CD4-positive, alpha-beta T cell treated with Interferon alpha-2 for 1 hour (primary cell): ENCODE results near the gene IRX2.

Experiments
- DNase-seq, 2 donors: peaks; one replicate each; pipeline ENCODE4 v3.0.0-alpha.2; 2020 to 2022

Gene IRX2

GRCh38 chr5:2755681-2756171, 4.2 kb upstream of the IRX2 start:
- no peak for DNase-seq

DNA sequence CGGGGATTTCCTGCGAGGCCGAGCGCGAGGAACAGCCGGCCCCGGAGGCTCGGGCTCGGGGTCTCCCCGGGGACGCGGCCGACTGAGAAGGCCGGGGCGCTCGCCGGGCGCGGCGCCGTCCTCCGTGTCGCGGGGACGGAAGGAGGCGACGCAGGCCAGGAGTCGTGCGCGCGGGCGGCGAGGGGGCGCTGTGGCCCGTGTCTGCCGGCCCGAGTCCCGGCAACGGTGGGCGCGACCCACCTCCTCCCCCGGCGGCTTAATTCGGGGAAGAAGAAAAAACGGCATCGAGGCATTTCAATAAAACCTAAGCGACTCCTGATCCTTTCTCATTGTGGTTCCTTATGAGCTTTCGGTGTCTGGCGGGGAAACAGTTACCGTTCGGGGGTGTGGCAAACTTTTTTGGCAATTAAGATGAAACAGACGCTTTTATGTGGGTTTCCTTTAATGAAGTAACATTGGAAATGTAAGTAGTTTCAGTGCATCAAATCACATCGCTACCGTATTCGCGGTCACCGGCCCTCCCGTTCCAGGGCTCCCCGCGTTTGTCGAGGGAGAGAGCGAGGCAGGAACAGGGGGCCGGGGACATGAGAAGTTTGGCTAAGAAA, 3.7 kb upstream of the IRX2 start:
- DNase-seq: no peak

- DNase-seq: no peak
Measured at GRCh38 chr5:2754581-2755075, 3.2 kb upstream of the IRX2 start.

DNA sequence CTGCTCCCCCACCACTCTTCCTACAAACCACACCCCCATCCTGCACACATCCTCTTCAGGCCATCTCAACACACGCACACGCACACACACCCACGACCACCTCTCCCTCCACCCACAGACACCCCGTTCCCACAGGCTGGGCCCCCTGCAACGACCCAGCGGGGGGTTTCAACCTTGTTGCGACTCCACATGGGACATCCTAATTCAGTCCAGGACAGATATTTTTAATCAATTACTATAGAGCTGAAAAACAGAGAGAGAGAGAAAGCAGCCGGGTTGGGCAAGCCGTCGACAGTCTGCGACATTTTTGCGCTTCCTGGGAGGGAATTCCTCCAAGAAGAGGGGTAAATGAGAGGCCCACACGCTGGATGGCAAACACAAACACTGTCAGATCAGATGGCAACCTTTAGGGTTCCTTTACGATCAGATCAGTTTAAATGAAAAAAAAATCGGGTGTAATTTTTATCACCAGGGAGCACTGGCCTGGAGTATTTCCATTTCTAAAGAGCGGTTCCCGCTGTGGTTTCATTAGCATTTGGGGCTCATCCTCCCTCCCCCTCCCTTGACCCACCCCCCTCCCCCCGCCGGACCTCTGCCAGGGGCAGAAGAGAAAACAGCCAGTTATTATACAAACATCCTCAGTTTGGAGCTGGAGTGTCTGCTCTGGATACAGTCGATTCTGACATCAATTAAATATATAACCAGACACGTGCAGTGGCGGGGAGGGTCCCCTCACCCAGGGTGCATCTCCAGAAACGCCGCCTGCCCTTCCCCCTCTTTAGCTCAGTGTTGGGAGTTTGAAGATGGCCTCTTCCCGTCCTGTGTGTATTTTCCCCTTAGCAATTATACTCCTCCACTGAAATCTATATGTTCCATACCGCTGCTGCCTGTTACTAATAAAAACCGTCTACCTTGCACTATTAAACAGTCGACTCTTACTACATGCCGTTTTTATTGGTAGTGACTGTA, 2.3 kb upstream of the IRX2 start:
- DNase-seq: no peak

GRCh38 chr5:2752821-2753439, 1.5 kb upstream of the IRX2 start:
- DNase-seq: no peak

DNA sequence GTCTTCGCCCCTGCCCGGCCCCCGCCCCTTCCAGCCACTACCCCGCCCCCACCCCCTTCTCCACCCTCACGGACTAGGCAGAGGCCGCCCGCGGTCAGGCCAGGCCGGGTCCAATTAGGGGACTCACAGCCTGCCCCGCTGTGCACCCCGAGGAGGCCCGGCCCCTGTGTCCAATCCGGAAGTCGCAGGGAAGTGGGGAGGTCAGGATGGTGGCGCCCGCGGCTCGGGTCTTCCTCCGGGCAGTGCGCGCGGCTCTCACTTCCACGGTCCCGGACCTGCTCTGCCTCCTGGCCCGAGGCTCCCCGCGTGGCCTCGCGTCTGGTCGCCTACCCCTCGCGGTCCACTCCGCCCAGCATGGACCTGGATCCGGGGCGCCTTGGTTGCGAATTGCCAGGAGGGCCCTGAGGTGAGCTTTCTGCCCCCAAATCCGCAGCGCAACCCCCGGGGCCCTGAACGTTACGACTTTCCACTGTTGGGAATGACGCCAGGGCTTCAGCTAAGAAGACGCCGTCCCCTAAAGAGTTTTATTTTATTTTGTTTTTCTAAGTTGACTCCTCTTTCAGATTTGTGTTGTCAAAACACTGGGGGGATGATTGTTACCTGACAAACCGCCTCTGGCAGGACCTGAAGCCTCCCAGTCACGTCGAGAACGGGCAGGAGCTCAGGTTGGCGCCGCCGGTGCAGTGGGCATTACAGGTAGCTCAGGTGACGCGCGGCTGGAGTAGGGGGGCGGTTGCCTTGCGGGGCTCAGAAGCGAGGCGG, 763 bp upstream of the IRX2 start:
- no peak for DNase-seq

DNA sequence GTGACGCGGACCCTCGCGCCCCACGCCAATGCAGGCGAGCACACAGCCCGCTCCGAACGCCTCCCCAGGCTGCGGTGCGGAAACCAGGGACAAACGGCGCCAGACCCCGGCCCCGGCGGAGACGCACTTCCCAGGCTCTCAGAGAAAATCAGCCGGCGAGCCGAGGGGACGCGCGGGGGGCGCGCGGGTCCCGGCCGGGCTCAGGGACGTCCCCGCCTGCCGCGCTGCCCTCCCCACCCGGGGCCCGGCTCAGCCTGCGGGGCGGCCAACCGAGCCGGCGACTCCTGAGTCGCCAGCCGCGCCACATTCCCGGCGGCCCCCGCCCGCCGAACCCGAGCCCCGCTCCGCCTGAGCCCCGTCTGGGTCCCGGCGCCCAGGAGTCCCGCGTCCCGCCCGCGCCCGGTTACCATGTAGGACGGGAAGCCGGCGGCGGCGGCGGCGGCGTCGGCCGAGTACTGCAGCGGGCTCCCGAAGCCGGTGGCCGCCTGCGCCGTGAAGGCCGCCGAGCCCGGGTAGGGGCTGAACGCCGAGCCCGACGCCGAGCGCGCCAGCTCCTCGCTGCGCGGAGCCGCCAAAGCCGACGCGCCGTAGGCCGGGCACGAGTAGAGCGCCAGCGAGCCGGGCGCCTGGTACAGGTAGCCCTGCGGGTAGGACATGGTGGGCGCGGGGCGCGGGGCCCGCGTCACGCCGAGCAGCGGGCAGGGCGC, 566 bp downstream of the IRX2 start:
- DNase-seq: no peak

DNA sequence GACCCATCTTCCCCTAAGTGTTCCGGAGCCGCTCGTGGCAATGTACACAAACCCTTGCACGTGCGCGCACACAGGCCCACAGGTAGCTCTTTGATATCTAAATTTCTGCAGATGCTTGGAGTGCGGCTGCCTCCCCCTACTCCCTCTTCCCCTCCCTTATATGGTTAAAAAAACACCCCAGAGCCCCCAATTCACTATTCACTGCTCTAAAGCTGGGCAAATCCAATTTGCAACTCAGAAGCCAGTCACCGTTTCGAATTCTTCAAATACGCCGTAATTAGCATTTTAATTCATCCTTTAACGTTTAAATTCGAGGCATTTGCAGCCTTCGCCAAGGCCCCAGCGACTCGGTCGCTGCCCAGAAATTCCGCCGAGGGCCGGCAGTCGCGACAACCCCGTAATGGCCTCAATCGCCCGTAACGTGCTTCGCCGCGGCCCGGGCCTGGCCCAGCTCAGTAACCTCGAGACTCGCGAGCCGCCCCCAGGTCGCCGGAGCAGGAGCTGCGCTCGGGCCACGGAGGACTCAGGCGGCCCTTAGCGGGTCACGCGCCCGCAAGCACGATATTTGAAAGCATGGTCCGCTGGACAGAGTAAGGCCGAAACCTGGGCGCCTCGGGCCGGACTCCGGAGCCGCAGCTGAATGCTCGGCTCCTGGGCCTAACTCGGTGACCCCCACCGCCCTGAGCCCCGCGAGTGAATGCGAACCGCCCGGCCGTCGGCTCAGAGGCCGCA, 1.3 kb downstream of the IRX2 start:
- no peak for DNase-seq

- DNase-seq: no peak
Measured at GRCh38 chr5:2749514-2750025, 1.9 kb downstream of the IRX2 start.

- no peak for DNase-seq
Measured at GRCh38 chr5:2748861-2749513, 2.5 kb downstream of the IRX2 start.

DNA sequence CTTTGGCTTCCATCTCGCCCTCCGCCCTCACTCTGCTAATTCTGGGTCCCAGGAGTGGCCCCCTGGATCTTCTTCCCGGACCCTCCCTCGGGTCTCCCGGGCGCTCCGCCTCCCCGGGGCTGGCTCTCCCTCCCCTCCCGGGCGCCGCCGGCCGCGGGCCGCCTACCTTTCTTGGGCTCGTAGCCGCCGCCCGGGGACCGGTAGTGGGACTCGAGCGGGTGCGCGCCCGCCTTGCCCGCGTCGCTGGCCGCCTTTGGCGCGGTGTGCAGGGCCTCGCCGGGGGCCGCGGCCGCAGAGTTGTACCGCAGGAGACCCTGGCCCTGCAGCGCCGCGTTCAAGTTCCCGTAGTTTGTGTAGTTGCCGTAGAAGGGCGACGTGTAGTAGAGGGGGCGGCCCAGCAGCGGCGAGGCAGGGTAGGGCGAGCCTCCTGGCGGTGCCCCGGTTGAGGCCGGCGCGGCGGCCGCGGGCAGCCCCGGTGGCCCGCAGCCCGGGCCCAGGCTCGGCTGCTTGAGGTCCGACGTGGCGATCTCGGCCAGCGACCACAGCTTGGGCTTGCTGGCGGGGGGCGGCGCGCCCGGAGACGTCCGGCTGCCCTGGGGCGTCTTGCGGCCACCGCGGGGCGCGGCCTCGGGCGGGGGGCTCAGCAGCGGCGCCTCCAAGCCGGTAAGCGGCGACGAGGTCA, 3.2 kb downstream of the IRX2 start:
- no peak for DNase-seq

- DNase-seq: no peak
Measured at GRCh38 chr5:2747363-2748162, 3.9 kb downstream of the IRX2 start.

DNA sequence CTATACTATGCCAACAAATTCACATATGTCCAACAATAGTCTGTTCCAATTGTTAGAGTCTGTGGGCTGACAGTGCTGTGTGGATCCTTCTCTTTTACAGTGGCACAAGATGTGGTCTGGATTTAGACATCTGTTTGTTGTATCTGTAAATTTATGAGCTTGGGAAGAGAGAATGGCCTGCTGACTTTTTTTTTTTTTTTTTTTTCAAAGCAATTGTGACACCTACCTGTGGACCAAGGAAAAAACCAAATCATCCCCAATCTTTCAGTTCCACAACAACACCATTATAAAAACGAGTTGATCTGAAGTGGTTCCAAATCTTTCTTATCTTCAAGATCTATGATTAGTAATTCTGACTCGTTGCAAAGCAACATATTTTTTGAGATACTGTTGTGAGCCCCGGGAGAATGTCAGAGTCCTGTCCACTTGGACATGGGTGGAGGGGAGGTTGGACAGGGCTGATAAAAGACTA, 4.9 kb downstream of the IRX2 start:
- DNase-seq: no peak

GRCh38 chr5:2744485-2744884, 7.0 kb downstream of the IRX2 start:
- no peak for DNase-seq

GRCh38 chr5:2742921-2743679, 8.4 kb downstream of the IRX2 start:
- no peak for DNase-seq

- no peak for DNase-seq
Measured at GRCh38 chr5:2741956-2742355, 9.5 kb downstream of the IRX2 start.

- DNase-seq: no peak
Measured at GRCh38 chr5:2740876-2741555, 10.5 kb downstream of the IRX2 start.
